22Rv1 (cell line): ENCODE data around the gene MEF2A.

Experiments
- H3K27ac ChIP-seq: fragments of 450-650 bp; 2 replicates; pipeline ENCODE4 v1.5.1; 2017
- ZFX ChIP-seq: fragments of 450-650 bp; IDR thresholded peaks from 2 replicates; pipeline ENCODE4 v1.6.1; 2017; ENCODE audit warnings: antibody characterized with exemption, borderline replicate concordance
- TF ChIP-seq, protein P1 (sequence below): fragments of 450-650 bp; IDR thresholded peaks from 2 replicates; pipeline ENCODE4 v1.5.1; 2017; ENCODE audit warnings: mild to moderate bottlenecking

Gene MEF2A

DNA sequence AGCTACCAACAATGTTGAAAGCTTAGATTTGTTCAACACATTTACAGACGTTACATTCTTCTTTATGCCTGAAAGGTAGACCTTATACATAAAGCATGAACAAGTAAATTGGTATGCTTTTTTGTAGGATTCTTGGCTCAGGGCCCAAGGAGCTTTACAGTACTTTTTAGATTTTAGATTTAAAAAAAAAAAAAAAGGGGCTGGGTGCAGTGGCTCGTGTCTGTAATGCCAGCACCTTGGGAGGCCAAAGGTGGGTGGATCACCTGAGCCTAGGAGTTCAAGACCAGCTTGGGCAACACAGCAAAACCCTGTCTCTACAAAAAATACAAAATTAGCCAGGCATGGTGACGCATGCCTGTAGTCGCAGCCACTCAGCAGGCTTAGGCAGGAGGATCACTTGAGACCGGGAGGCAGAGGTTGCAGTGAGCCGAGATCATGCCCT, 39.7 kb downstream of the MEF2A start:
- no peak for TF ChIP-seq ZFX
- TF ChIP-seq, protein P1, sequence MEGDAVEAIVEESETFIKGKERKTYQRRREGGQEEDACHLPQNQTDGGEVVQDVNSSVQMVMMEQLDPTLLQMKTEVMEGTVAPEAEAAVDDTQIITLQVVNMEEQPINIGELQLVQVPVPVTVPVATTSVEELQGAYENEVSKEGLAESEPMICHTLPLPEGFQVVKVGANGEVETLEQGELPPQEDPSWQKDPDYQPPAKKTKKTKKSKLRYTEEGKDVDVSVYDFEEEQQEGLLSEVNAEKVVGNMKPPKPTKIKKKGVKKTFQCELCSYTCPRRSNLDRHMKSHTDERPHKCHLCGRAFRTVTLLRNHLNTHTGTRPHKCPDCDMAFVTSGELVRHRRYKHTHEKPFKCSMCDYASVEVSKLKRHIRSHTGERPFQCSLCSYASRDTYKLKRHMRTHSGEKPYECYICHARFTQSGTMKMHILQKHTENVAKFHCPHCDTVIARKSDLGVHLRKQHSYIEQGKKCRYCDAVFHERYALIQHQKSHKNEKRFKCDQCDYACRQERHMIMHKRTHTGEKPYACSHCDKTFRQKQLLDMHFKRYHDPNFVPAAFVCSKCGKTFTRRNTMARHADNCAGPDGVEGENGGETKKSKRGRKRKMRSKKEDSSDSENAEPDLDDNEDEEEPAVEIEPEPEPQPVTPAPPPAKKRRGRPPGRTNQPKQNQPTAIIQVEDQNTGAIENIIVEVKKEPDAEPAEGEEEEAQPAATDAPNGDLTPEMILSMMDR = no peak
- no peak overlapping the region for H3K27ac ChIP-seq

DNA sequence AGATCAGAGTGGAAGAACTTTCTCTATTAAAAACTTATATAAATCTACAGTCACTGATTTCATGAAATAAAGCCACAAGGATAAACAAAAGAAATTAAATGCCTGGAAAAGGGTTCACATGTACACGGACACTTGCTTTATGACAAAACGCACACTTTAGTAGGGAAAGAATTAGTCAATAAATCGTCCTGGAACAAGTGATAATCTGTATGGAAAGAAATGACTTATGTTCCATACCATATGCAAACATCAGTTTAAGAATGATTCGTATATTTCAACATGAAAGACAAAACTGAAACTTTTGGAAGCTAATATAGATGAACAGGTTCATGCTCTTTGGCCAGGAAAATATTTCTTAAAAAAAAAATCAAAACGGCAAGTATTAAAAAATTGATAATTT, 40.2 kb downstream of the MEF2A start:
- H3K27ac ChIP-seq = no peak overlapping the region

DNA sequence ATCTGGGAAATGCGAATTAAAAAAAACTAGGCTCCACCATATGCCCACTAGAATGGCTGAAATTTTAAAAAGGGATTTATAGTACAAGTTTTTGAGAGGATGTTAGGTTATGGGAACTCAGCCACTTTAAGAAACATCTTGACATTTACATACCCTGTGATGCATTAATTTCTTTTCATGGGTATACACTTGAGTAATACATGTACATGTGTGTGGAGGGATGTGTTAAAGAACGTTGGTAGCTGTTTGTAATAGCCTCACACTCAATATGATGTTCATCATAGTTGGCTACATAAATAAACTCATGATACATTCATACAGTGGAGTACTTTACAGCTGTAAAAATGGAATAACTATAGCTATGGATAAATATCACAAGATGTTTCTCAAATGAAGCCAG, 40.9 kb downstream of the MEF2A start:
- TF ChIP-seq ZFX = no peak
- TF ChIP-seq, protein P1 = no peak
- H3K27ac ChIP-seq = no peak overlapping the region

More for the DNA sequence above, 40.2 kb downstream of the MEF2A start:
- TF ChIP-seq, protein P1 = no peak
- no peak for TF ChIP-seq ZFX

DNA sequence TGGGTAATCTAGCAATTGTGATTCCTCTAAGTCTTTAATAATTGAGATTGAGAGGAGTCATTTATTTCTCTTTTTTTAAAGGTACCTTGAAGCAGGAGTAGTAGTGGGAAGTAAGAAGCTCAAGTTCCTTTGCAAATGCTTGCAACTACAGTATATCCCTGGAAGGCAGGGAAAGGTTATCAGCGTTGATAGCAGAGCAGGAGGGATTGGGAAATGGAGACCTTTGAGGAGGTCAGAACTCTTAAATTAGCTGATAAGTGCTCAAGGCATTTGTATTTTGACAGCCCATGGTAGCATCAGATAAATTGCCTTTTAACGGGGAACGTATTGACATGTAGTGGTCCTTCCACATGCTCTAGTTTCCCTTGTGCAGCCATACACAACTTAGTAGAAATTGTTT, 47.7 kb downstream of the MEF2A start:
- no peak overlapping the region for H3K27ac ChIP-seq
- TF ChIP-seq ZFX = no peak
- TF ChIP-seq, protein P1 = no peak

DNA sequence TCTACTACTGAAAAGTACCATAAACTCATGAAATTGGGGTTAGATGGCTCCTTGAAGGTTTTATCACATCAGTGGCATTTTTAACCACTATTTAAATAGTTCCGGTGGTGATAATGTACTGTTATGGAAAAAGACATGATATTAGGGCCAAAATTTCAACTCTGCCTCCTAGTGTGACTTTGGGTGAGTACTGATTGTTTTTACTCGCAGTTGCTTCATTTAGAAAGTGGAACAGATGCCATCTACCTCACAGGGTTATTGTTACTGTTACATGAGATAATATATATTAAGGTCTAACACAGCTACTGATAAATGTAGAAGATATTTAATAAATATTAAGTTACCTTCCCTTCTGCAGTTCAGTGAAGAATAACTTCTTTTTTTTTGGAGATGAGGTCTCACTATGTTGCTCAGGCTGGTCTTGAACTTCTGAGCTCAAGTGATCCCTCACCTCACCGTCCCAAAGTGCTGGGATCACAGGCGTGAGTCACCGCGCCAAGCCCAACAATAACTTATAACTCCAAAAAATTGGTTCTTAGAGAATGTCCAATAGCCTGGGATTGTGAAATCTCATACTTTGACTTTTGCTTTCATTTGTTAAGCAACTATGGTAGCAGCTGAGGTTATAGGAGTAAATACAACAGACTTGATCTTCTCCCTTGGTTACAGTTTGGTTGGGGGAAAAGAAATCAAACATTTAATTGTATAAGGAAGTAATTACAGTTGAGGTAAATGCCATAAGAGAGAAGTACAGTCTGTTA, 48.3 kb downstream of the MEF2A start:
- no peak overlapping the region for H3K27ac ChIP-seq
- no peak for TF ChIP-seq ZFX
- TF ChIP-seq, protein P1 = no peak

DNA sequence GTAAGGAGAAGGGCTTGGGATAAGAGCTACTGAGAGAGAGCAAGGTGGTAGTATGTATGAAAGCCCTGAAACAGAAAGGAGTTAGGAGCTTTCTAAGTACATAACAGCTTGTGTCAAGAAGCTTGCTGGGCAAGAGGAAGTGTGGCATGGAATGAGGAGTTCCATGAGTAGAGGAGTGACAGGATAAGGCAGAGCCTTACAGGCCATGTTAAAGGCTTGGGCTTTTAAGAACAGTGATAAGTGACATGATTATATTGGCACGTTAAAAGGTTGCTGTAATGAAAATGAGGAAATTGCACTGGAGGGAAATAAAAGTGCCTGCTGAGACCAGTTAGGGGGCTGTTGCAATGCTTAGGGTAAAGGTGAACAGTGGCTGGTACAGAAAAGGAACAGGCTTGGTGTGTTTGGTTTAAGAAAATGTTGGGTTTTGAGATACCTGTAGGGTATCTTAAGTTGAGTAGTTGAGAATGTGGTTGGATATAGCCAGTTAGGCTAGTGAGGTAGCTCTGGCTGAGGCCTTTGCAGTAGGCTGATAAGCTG, 49.0 kb downstream of the MEF2A start:
- H3K27ac ChIP-seq = no peak overlapping the region
- no peak for TF ChIP-seq ZFX
- TF ChIP-seq, protein P1 = no peak

DNA sequence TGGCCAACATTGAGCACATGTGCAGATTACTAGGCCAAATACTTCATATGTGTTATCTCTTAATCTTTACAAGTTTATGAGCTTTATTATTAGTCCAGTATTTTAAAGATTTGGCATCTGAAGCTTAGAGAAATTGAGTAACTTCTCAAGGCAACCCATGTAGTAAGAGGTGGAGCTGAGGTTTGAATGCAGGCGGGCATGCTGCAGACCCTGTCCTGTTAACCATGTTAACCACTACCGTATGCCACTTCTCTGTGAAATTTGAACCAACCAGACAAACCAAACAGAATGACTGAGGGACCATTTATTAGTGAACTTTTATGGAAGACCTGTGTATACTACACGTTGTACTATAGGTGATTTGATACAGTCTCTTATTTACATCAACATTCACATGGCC, 49.7 kb downstream of the MEF2A start:
- H3K27ac ChIP-seq = no peak overlapping the region
- no peak for TF ChIP-seq ZFX
- TF ChIP-seq, protein P1 = no peak
